Upper lobe of right lung (tissue), 1 donor: ENCODE results near the gene PIK3AP1. TPM values are rescaled to one million over a fixed set of nuclear protein-coding genes. Genes with fewer than 3 reads are reported as not detected.

ENCODE experiments used
- ATAC-seq: fragments of 200-7000 bp; cut with Tn5 transposase; one replicate; pipeline ENCODE4 v1.9.1; 2020; ENCODE audit warnings: mild to moderate bottlenecking, moderate library complexity
- DNase-seq: peaks from one replicate; pipeline ENCODE4 v3.0.0-alpha.2; 2020
- H3K27ac ChIP-seq: fragments of 200-600 bp; one replicate; pipeline ENCODE4 v1.8.0; 2022
- H3K27me3 ChIP-seq: fragments of 200-600 bp; one replicate; pipeline ENCODE4 v1.8.0; 2022; ENCODE audit warnings: mild to moderate bottlenecking
- H3K36me3 ChIP-seq: fragments of 200-600 bp; one replicate; pipeline ENCODE4 v1.8.0; 2022
- H3K4me1 ChIP-seq: fragments of 200-600 bp; one replicate; pipeline ENCODE4 v1.8.0; 2022
- H3K4me3 ChIP-seq: fragments of 200-600 bp; one replicate; pipeline ENCODE4 v1.8.0; 2022; ENCODE audit warnings: mild to moderate bottlenecking
- H3K9me3 ChIP-seq: fragments of 200-600 bp; one replicate; pipeline ENCODE4 v1.8.0; 2022
- CTCF ChIP-seq: fragments of 200-600 bp; IDR thresholded peaks from one replicate; pipeline ENCODE4 v1.8.0; 2022; ENCODE audit warnings: antibody characterized with exemption
- intact Hi-C: fragments of 100-400 bp; cut with DNase I; formaldehyde crosslinking; loops from one replicate; pipeline ENCODE4 v1.11.0; 2022
- total RNA-seq: library from RNA; stranded (reverse); fragmentation: NEBNext Ultra II Directional; extraction: Animal tissue kit (Norgen Biotek cat#: 25700); gene quantifications from one replicate; pipeline ENCODE4 v1.2.1, GENCODE V29; 2021
- donor health status: DM: no; HTN: yes; CAD: no; lungs with severe emphysema.

Gene PIK3AP1
- total RNA-seq, 1 donor from 2014 or later: 65.2 TPM

DNA sequence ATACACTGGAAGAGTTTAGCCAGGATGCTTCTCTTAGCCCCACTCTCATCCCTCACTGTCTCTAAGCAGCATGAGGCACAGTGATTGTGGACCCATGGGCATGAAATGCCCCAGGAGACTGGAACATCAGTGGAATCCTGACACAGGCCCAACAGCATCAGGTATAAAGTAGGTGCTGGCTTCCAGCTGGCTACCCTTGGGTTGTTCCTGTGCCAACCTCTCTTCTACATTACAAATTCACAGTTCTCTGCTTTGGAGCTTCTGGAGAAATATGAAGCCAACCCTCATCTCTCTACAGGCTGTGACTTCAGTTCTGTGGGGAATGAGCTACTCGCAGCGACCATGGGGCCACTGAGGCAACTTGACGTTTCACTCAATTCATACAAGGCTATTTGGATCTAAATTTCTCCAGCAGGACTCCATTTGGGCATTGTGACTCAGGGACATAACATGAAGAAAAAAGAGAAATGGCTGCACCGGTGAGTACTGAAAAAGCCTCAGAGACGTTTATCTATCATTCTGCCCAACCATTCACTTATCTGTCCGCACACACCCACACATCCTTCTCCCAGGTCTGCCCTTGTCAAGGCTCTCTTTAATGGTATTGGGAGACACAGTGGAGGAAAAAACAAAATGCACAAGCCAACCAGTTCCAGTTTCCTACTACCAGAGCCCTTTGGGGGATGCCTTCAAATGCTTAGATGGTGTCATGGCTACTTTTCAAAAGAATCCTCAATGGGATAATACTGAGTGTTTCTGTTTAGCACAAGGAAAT lies 98.1 kb downstream of the PIK3AP1 start:
- no peak for DNase-seq
- no peak overlapping the region for H3K27ac ChIP-seq
- H3K4me3 ChIP-seq: no peak overlapping the region
- H3K27me3 ChIP-seq: no peaks in the 10 kb centered on the region
- H3K4me1 ChIP-seq: no peaks in the 10 kb centered on the region
- intact Hi-C loops: no loop called here
- TF ChIP-seq CTCF: no peak
- no peaks in the 10 kb centered on the region for H3K9me3 ChIP-seq
- ATAC-seq: no peak
- peaks cover 12% of the 10 kb centered on the region for H3K36me3 ChIP-seq

GRCh38 chr10:96619796-96620773 lies 100.2 kb downstream of the PIK3AP1 start:
- TF ChIP-seq CTCF: no peak
- intact Hi-C loops: no loop called here
- no peak overlapping the region for H3K4me3 ChIP-seq
- ATAC-seq (peak; percentile 48), DNase-seq (no peak)
- no peak overlapping the region for H3K27ac ChIP-seq
- H3K36me3 ChIP-seq: peaks cover 2% of the 10 kb centered on the region
- H3K4me1 ChIP-seq: no peaks in the 10 kb centered on the region
- H3K9me3 ChIP-seq: no peaks in the 10 kb centered on the region
- H3K27me3 ChIP-seq: no peaks in the 10 kb centered on the region

DNA sequence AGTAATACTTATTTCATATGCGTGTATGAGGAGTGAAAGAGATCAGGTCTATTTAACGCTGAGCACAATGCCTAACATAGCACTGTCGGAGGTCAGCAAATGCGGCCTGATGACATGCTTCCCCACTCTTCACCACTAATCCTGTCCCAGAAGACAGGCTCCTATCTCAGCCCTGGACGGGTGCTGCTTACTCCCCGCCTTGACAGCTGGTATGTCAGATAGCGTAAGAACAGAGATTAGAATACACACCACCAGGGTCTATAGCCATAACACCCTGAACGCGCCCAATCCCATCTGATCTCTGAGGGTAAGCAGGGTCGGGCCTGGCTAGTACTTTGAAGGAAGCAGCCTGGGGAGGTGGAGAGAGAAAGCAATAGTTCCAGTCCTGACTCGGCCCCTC lies 101.2 kb downstream of the PIK3AP1 start:
- DNase-seq (no peak), ATAC-seq (no peak)
- H3K9me3 ChIP-seq: no peaks in the 10 kb centered on the region
- no peak overlapping the region for H3K4me3 ChIP-seq
- H3K27me3 ChIP-seq: no peaks in the 10 kb centered on the region
- TF ChIP-seq CTCF: no peak
- H3K27ac ChIP-seq: no peak overlapping the region
- no peaks in the 10 kb centered on the region for H3K36me3 ChIP-seq
- intact Hi-C loops: no loop called here
- no peaks in the 10 kb centered on the region for H3K4me1 ChIP-seq

GRCh38 chr10:96618653-96619052 lies 101.7 kb downstream of the PIK3AP1 start:
- no peak overlapping the region for H3K4me3 ChIP-seq
- H3K4me1 ChIP-seq: no peaks in the 10 kb centered on the region
- no peaks in the 10 kb centered on the region for H3K27me3 ChIP-seq
- ATAC-seq: peak; percentile 50
- DNase-seq: no peak
- H3K36me3 ChIP-seq: no peaks in the 10 kb centered on the region
- TF ChIP-seq CTCF: no peak
- H3K9me3 ChIP-seq: no peaks in the 10 kb centered on the region
- intact Hi-C loops: no loop called here
- H3K27ac ChIP-seq: no peak overlapping the region

DNA sequence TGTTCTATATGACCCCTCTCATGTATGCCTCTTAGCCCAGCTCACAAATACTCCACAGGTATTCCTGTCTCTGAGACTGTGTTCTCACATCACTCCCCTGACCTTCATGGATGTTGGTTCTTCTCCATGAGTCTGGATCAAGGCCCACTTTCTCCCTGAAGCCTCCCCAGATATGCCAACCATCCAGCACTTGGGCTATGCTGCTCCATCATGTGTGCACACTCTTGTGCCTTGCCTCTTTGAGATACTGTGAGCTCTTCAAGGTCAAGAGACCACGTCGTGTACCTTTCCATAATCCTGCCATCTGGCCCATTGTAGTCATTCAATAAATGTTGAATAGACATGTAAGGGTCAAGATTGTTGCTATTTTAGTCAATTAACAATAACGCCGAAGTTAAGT lies 103.4 kb downstream of the PIK3AP1 start:
- intact Hi-C loops: no loop called here
- Histone ChIP-seq H3K27me3 (no peaks in the 10 kb centered on the region), H3K36me3 (no peaks in the 10 kb centered on the region), H3K27ac (no peak overlapping the region), H3K4me1 (no peaks in the 10 kb centered on the region), H3K9me3 (no peaks in the 10 kb centered on the region), H3K4me3 (no peak overlapping the region)
- no peak for DNase-seq
- ATAC-seq: no peak
- TF ChIP-seq CTCF: no peak
